CD8-positive, alpha-beta memory T cell (primary cell): Measurements from ENCODE around the gene VSNL1. TPM values are rescaled to one million over a fixed set of nuclear protein-coding genes. Genes with fewer than 3 reads are reported as not detected.

Source experiments
- CTCF ChIA-PET: fragments of 350-600 bp; sonication (Branson Sonifier 250); formaldehyde crosslinking; loops from one replicate; lab custom pipeline; 2021; ENCODE audit warnings: antibody characterized with exemption; lab: Charles Lee
- POLR2A ChIA-PET: fragments of 350-600 bp; sonication (Branson Sonifier 250); formaldehyde crosslinking; loops from one replicate; lab custom pipeline; 2021; ENCODE audit warnings: antibody characterized with exemption; lab: Charles Lee
- DNase-seq, 5 donors: peaks; one replicate each; pipeline versions ENCODE4 v3.0.0 to v3.0.0-alpha.2; 2020 to 2022; ENCODE audit warnings: mixed read lengths in 1 of 5
- H3K27ac ChIP-seq: one replicate; pipeline ENCODE4 v1.7.0; 2013; ENCODE audit warnings: low read depth, mild to moderate bottlenecking, low read length, moderate library complexity
- H3K27me3 ChIP-seq: 2 replicates; pipeline ENCODE4 v1.7.0; 2013; ENCODE audit warnings: low read length, mild to moderate bottlenecking; ENCODE audit not compliant: insufficient read depth, poor library complexity, severe bottlenecking
- H3K36me3 ChIP-seq: 2 replicates; pipeline ENCODE4 v1.7.0; 2013; ENCODE audit warnings: mild to moderate bottlenecking, low read length, moderate library complexity; ENCODE audit not compliant: insufficient read depth
- H3K4me1 ChIP-seq: 2 replicates; pipeline ENCODE4 v1.7.0; 2013; ENCODE audit warnings: mild to moderate bottlenecking, low read length, moderate library complexity; ENCODE audit not compliant: insufficient read depth
- H3K4me3 ChIP-seq: 2 replicates; pipeline ENCODE4 v1.7.0; 2013; ENCODE audit warnings: mild to moderate bottlenecking, low read length
- H3K9me3 ChIP-seq: 2 replicates; pipeline ENCODE4 v1.7.0; 2013; ENCODE audit warnings: mild to moderate bottlenecking, low read length
- H3K27ac Mint-ChIP-seq, 8 donors: one replicate each; pipeline ENCODE4 v1.8.0; 2020 to 2021; ENCODE audit warnings: mixed read lengths in 8 of 8, mild to moderate bottlenecking in 6 of 8, inconsistent platforms in 3 of 8, moderate library complexity in 3 of 8
- H3K27me3 Mint-ChIP-seq, 2 donors: one replicate each; pipeline ENCODE4 v1.8.0; 2020 to 2021; ENCODE audit warnings: mixed read lengths in 2 of 2, mild to moderate bottlenecking in 1 of 2, moderate library complexity in 1 of 2
- H3K36me3 Mint-ChIP-seq, 3 donors: one replicate each; pipeline ENCODE4 v1.8.0; 2020 to 2021; ENCODE audit warnings: mixed read lengths in 3 of 3, inconsistent platforms in 1 of 3, mild to moderate bottlenecking in 1 of 3
- H3K4me1 Mint-ChIP-seq, 3 donors: one replicate each; pipeline ENCODE4 v1.8.0; 2020 to 2021; ENCODE audit warnings: mixed read lengths in 3 of 3, inconsistent platforms in 1 of 3, mild to moderate bottlenecking in 1 of 3
- H3K4me3 Mint-ChIP-seq, 7 donors: one replicate each; pipeline ENCODE4 v1.8.0; 2020 to 2021; ENCODE audit warnings: mixed read lengths in 7 of 7, mild to moderate bottlenecking in 6 of 7, moderate library complexity in 4 of 7, inconsistent platforms in 2 of 7
- H3K9me3 Mint-ChIP-seq, 5 donors: one replicate each; pipeline ENCODE4 v1.8.0; 2020 to 2022; ENCODE audit warnings: mixed read lengths in 5 of 5, mild to moderate bottlenecking in 3 of 5, moderate library complexity in 2 of 5, inconsistent platforms in 1 of 5
- polyA plus RNA-seq: library from polyadenylated mRNA; unstranded; fragments of 300-500 nt; fragmentation: Illumina TruSeq; gene quantifications from one replicate; pipeline ENCODE4 v1.2.3, GENCODE V29; 2021
- total RNA-seq, 2 experiments: library from RNA; stranded (reverse); gene quantifications; one replicate each; pipeline ENCODE4 v1.2.3, GENCODE V29; 2021

The VSNL1 gene
- total and polyA plus RNA-seq, 3 experiments from 2014 or later, result not detected

DNA sequence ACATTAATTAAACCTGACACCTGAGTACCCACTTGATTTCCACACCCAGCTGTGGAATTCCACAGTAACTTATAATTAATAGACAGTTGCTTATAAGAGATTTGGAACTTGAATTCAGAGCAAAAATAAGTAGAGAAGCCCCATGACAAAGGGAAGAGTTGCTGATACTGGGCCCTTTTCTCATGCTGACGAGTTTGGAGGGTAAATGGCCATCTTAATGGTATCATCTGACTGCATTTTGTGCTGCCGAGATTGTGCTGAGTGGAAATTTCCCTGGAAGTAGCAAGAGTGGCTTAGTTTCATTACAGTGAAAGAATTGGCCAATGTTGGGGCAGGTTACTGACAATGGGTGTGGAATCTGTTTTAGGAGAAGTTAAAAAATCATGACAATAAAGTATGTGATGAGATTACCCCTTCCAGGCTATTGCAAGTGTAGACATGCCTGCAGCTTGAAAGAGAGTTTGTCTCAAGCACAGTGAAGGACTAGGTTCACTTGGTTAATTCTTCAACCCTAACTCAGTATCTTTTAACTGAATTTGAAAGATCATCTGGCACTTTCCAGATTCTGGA lies 49.9 kb downstream of the VSNL1 start:
- Histone ChIP-seq H3K27ac (no peak overlapping the region), H3K4me3 (no peak overlapping the region), H3K36me3 (no peaks in the 10 kb centered on the region), H3K4me1 (no peaks in the 10 kb centered on the region), H3K27me3 (no peaks in the 10 kb centered on the region), H3K9me3 (no peaks in the 10 kb centered on the region)
- H3K4me1 Mint-ChIP-seq, result no peaks in the 10 kb centered on the region
- no peaks in the 10 kb centered on the region for H3K36me3 Mint-ChIP-seq
- H3K9me3 Mint-ChIP-seq, result peaks cover 0 to 4% (median 1%) of the 10 kb centered on the region in 5 donors
- H3K27ac Mint-ChIP-seq, result no peak overlapping the region
- CTCF ChIA-PET, result no interaction called here
- no peak overlapping the region for H3K4me3 Mint-ChIP-seq
- no peak for DNase-seq
- POLR2A ChIA-PET, result no interaction called here
- peaks cover 0 to 8% of the 10 kb centered on the region in 2 donors for H3K27me3 Mint-ChIP-seq

GRCh38 chr2:17591846-17592245 lies 51.4 kb downstream of the VSNL1 start:
- peaks cover 0 to 4% (median 1%) of the 10 kb centered on the region in 5 donors for H3K9me3 Mint-ChIP-seq
- DNase-seq, result no peak
- no peaks in the 10 kb centered on the region for H3K9me3 ChIP-seq
- H3K36me3 ChIP-seq, result no peaks in the 10 kb centered on the region
- no peaks in the 10 kb centered on the region for H3K27me3 ChIP-seq
- H3K36me3 Mint-ChIP-seq, result peaks cover 0 to 1% (median 0%) of the 10 kb centered on the region in 3 donors
- H3K27ac Mint-ChIP-seq, result no peak overlapping the region
- ChIA-PET CTCF (no interaction called here), POLR2A (no interaction called here)
- no peak overlapping the region for H3K4me3 Mint-ChIP-seq
- no peak overlapping the region for H3K27ac ChIP-seq
- H3K4me3 ChIP-seq, result no peak overlapping the region
- no peaks in the 10 kb centered on the region for H3K4me1 ChIP-seq
- peaks cover 0 to 10% of the 10 kb centered on the region in 2 donors for H3K27me3 Mint-ChIP-seq
- no peaks in the 10 kb centered on the region for H3K4me1 Mint-ChIP-seq

DNA sequence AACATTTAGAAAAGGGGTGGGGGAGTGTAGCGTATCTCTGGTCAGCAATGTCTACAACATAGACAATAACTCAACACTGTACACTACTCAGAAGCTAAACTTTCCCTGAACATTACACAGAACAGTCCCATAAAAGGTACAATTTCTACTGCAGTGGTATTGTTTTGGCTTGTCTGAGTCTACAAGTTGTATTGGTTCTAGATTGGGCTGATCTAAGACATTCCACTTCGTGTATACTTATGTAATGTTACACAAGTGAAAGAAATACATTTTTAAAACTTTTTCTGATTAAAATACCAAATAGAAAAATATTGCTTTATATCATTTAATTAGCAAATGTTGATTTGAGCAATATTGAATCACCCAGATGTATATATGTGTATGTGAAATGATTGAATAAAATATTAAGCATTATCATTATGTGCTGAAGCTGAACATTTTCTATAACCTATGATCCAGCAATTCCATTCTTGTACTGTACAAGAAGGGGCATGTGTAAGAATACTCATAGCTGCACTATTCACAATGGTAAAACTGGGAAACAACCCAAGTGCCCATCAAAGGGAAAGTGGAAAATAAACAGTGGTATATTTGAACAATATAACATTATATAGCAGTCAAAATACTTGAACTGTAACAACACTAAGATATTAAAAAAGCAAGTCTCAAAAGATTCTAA lies 52.4 kb downstream of the VSNL1 start:
- no peaks in the 10 kb centered on the region for H3K4me1 ChIP-seq
- H3K9me3 Mint-ChIP-seq, result peaks cover 0 to 4% (median 1%) of the 10 kb centered on the region in 5 donors
- ChIA-PET POLR2A (no interaction called here), CTCF (no interaction called here)
- H3K27ac Mint-ChIP-seq, result no peak overlapping the region
- no peak overlapping the region for H3K4me3 Mint-ChIP-seq
- H3K9me3 ChIP-seq, result no peaks in the 10 kb centered on the region
- H3K36me3 ChIP-seq, result no peaks in the 10 kb centered on the region
- H3K27ac ChIP-seq, result no peak overlapping the region
- H3K36me3 Mint-ChIP-seq, result peaks cover 0 to 1% (median 0%) of the 10 kb centered on the region in 3 donors
- peaks cover 0 to 13% of the 10 kb centered on the region in 2 donors for H3K27me3 Mint-ChIP-seq
- no peak for DNase-seq
- H3K4me1 Mint-ChIP-seq, result no peaks in the 10 kb centered on the region
- H3K4me3 ChIP-seq, result no peak overlapping the region
- H3K27me3 ChIP-seq, result no peaks in the 10 kb centered on the region

DNA sequence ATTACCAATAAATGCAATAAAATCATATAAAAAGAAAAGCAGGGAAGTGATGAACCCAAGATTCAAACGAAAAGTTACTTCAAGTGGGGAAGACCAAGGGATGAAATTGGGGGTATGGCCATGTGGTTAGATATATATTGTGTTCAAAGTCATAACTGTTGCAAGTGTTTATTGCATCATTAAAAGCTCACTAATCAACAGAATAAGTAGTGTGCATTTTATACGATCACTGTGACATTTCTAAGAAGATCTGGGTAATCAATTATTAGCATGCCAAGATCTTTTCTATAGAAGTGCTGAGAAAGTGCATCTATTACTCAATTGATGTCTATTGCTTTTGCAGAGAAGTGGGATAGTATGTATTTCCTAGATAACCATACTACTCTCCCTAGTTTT lies 52.9 kb downstream of the VSNL1 start:
- Histone ChIP-seq H3K36me3 (no peaks in the 10 kb centered on the region), H3K4me3 (no peak overlapping the region), H3K9me3 (no peaks in the 10 kb centered on the region), H3K27me3 (no peaks in the 10 kb centered on the region), H3K4me1 (no peaks in the 10 kb centered on the region), H3K27ac (no peak overlapping the region)
- Mint-ChIP-seq H3K9me3 (peaks cover 0 to 4% (median 0%) of the 10 kb centered on the region in 5 donors), H3K27me3 (peaks cover 0 to 13% of the 10 kb centered on the region in 2 donors), H3K27ac (no peak overlapping the region), H3K36me3 (peaks cover 0 to 1% (median 0%) of the 10 kb centered on the region in 3 donors), H3K4me1 (no peaks in the 10 kb centered on the region), H3K4me3 (no peak overlapping the region)
- no peak for DNase-seq
- ChIA-PET CTCF (no interaction called here), POLR2A (no interaction called here)

DNA sequence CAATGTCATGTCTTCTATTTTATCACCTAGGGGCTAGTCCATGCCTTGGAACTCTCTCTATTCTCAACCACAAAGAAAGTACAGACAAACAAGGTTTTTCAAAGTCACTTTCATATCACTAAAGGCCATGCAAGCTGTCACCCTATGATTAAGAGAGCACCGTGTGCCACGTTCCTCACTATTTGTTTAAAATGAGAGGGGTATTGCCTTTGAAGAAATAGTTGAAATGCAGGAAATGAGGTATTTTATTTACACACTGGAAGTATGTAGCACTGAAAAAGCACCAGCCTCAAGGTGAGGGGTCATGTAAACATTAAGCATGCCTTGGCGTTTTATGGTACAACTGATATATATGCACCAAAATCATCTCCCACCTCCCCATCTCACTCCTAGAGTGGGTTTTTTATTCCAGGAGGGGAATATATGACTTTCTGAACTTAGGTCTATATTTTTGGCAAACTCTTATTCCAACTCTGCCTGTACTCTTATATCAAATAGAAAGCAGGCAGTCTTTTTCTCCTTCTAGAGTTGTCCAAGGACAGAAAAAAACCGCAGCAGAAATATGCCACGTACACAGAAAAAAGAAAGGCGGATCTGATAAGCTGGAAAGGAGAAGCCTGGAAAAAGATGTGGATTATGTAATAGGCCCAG lies 53.5 kb downstream of the VSNL1 start:
- H3K4me3 Mint-ChIP-seq, result no peak overlapping the region
- Histone ChIP-seq H3K36me3 (no peaks in the 10 kb centered on the region), H3K9me3 (no peaks in the 10 kb centered on the region), H3K4me3 (no peak overlapping the region), H3K4me1 (no peaks in the 10 kb centered on the region), H3K27me3 (no peaks in the 10 kb centered on the region), H3K27ac (no peak overlapping the region)
- H3K9me3 Mint-ChIP-seq, result peaks cover 0 to 2% (median 0%) of the 10 kb centered on the region in 5 donors
- POLR2A ChIA-PET, result no interaction called here
- peaks cover 0 to 1% (median 0%) of the 10 kb centered on the region in 3 donors for H3K36me3 Mint-ChIP-seq
- H3K4me1 Mint-ChIP-seq, result no peaks in the 10 kb centered on the region
- CTCF ChIA-PET, result no interaction called here
- H3K27me3 Mint-ChIP-seq, result peaks cover 0 to 13% of the 10 kb centered on the region in 2 donors
- DNase-seq, result no peak
- no peak overlapping the region for H3K27ac Mint-ChIP-seq

DNA sequence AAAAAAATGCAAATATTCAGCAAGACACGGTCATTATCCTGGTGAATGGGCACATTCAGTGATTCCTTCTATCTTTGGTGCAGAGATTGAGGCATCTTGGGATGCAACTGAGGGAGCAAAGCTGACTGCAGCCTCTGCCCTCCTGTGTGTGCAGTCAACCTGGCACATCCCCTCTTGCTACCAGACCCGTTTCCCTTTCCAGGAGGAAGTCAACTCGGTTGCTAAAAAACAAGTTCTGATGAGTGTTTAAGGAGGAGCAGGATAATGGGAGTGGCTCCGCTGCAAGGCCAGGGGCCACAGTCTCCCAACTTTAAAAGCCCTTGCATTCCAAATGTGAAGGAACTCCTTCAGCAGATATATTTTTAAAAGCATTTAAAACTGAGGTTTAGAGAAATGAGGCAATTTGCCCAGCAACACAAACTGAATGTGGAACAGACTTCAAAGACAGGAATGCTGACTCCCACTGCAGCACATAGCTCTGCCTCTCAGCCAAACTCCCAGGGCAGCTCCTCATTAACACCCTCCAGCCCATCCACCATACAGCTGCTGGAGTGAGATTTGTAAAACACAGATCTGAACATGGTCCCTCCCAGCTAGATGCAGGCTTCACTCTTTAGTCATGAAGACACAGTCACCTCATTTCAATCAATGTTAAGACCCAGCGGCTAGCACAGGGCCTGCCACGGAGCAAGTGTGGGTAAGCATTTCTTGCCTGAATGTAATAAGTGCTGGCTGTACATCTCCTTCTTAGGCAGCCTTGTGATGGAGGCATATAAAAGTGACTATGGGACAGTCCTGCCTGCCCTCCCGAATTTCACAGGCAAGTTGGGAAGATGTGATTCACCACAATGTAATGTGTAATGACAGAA lies 54.3 kb downstream of the VSNL1 start:
- Mint-ChIP-seq H3K4me1 (no peaks in the 10 kb centered on the region), H3K27me3 (peaks cover 0 to 9% of the 10 kb centered on the region in 2 donors), H3K36me3 (peaks cover 0 to 1% (median 0%) of the 10 kb centered on the region in 3 donors), H3K4me3 (no peak overlapping the region), H3K9me3 (peaks cover 0 to 2% (median 0%) of the 10 kb centered on the region in 5 donors), H3K27ac (no peak overlapping the region)
- H3K4me3 ChIP-seq, result no peak overlapping the region
- H3K27me3 ChIP-seq, result no peaks in the 10 kb centered on the region
- no peaks in the 10 kb centered on the region for H3K9me3 ChIP-seq
- no peak for DNase-seq
- POLR2A ChIA-PET, result no interaction called here
- CTCF ChIA-PET, result no interaction called here
- no peaks in the 10 kb centered on the region for H3K4me1 ChIP-seq
- H3K27ac ChIP-seq, result no peak overlapping the region
- H3K36me3 ChIP-seq, result no peaks in the 10 kb centered on the region

GRCh38 chr2:17599617-17600016 lies 59.1 kb downstream of the VSNL1 start:
- no peak for DNase-seq
- Mint-ChIP-seq H3K27me3 (peaks cover 2 to 9% of the 10 kb centered on the region in 2 donors), H3K36me3 (peaks cover 0 to 1% (median 0%) of the 10 kb centered on the region in 3 donors), H3K4me1 (no peaks in the 10 kb centered on the region), H3K4me3 (no peak overlapping the region), H3K9me3 (no peaks in the 10 kb centered on the region), H3K27ac (no peak overlapping the region)
- ChIA-PET POLR2A (no interaction called here), CTCF (no interaction called here)
- H3K27me3 ChIP-seq, result no peaks in the 10 kb centered on the region
- no peaks in the 10 kb centered on the region for H3K4me1 ChIP-seq
- no peak overlapping the region for H3K4me3 ChIP-seq
- H3K36me3 ChIP-seq, result no peaks in the 10 kb centered on the region
- H3K27ac ChIP-seq, result no peak overlapping the region
- H3K9me3 ChIP-seq, result no peaks in the 10 kb centered on the region
